Tibial nerve (tissue), 3 donors: ENCODE measurements around the gene NCAM2.

Experiments
- POLR2A ChIP-seq, 2 donors: fragments of 450-650 bp; IDR thresholded peaks; one replicate each; pipeline ENCODE4 v1.6.1; 2017; ENCODE audit warnings: antibody characterized with exemption in 2 of 2, mild to moderate bottlenecking in 2 of 2, moderate library complexity in 2 of 2
- TF ChIP-seq, protein P1 (sequence below), 5 experiments: fragments of 200-600 bp in 3 of 5; fragments of 450-650 bp in 2 of 5; sonication (generic) in 3 of 5; IDR thresholded peaks; one replicate each; pipeline ENCODE4 v1.5.1; 2016 to 2019; ENCODE audit warnings: antibody characterized with exemption in 5 of 5, mild to moderate bottlenecking in 3 of 5, moderate library complexity in 2 of 5

DNA sequence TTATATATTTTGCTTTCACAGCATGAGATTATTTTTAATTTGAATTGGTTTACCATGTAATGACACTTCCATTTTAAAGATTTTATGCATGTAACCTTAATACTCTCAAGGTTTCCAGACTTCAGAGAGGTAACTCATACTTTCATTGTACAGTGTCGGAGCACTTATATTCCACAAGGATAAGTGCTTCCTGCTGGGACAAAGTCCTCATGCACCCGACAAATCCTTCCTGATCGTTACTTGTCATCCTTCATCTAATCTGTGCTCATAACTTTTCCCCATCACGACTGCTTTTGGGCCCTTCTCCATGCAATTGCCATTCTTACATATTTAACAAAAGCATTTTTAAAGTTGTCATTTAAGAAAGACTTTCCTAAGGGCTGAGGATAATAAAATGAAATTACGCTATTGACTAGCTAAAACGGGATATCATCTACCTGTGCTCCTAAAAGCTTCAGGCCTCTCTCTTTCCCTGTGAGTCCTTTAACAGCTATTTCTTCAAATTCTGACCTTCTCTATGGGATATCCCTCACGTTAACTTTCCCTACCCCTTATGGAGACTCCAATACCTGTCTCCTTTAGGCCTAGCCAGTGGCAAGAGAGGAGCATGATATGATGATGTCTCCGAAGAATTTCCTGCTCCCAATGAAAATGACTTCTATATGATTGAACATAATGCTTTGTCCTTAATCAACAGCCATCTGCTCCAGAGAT is 59.3 kb downstream of the NCAM2 start:
- TF ChIP-seq, protein P1, sequence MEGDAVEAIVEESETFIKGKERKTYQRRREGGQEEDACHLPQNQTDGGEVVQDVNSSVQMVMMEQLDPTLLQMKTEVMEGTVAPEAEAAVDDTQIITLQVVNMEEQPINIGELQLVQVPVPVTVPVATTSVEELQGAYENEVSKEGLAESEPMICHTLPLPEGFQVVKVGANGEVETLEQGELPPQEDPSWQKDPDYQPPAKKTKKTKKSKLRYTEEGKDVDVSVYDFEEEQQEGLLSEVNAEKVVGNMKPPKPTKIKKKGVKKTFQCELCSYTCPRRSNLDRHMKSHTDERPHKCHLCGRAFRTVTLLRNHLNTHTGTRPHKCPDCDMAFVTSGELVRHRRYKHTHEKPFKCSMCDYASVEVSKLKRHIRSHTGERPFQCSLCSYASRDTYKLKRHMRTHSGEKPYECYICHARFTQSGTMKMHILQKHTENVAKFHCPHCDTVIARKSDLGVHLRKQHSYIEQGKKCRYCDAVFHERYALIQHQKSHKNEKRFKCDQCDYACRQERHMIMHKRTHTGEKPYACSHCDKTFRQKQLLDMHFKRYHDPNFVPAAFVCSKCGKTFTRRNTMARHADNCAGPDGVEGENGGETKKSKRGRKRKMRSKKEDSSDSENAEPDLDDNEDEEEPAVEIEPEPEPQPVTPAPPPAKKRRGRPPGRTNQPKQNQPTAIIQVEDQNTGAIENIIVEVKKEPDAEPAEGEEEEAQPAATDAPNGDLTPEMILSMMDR (IDR thresholded peaks at IDR 0.05) = no peak
- no peak for TF ChIP-seq POLR2A (IDR thresholded peaks at IDR 0.05)
